ENCODE measurements around the gene DCLK1. TPM values are rescaled to one million over a fixed set of nuclear protein-coding genes. Genes with fewer than 3 reads are reported as not detected.

Gene DCLK1
- total RNA-seq, 1 experiment from 2014 or later, result 1.4 TPM

DNA sequence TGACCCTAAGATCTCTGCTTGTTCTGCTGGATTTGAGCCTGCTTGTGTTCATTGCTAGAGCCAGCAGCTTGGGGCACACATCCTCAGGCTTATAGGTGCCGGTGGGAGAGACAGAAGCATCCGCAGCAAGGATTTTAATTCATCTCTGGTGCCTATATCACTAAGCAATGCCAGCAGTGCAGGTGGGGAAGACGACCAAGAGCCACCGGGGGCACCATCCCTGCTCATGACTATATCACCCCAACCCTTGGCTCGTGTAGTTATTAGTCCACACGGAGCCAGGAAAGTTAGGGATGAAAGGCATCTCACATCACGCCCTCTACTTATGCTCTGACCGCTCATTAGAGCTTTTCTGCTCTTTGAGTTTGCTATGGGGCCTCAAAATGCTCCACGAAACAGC lies 298.2 kb downstream of the DCLK1 start:
- DNase-seq, result no peak
- TF ChIP-seq EZH2 (IDR thresholded peaks at IDR 0.05; ENCODE audit: low read depth), result no peak
- TF ChIP-seq CTCF (conservative IDR thresholded peaks at IDR 0.05), result no peak
- Histone ChIP-seq H2AFZ (no peak overlapping the region), H3K79me2 (ENCODE audit: low read depth) (no peaks in the 10 kb centered on the region), H3K9me3 (ENCODE audit: insufficient read depth, low read depth) (no peaks in the 10 kb centered on the region), H3K4me1 (replicated peaks; ENCODE audit: insufficient read depth) (no peaks in the 10 kb centered on the region), H3F3A (ENCODE audit: insufficient read depth, low read depth) (no peaks in the 10 kb centered on the region), H4K20me1 (ENCODE audit: insufficient read depth) (no peaks in the 10 kb centered on the region), H3K9me2 (ENCODE audit: insufficient read depth) (no peaks in the 10 kb centered on the region), H3K27me3 (ENCODE audit: insufficient read depth, low read depth) (no peaks in the 10 kb centered on the region), H3K36me3 (ENCODE audit: low read depth) (no peaks in the 10 kb centered on the region), H3K27ac (no peak overlapping the region), H3K4me2 (no peak overlapping the region), H3K4me3 (no peak overlapping the region)
- POLR2A ChIA-PET (ENCODE audit: unreplicated experiment), result no interaction called here
- CTCF ChIA-PET, result interaction anchor here (0.6 kb wide), 1 partner anchor 66 kb away, joined by 3 read pairs; no protein-coding TSS in a partner anchor
- intact Hi-C loops (cut with micrococcal nuclease; ENCODE audit: unreplicated experiment), result no loop called here
- BruUV-seq (replicated peaks), result no TSS peak

DNA sequence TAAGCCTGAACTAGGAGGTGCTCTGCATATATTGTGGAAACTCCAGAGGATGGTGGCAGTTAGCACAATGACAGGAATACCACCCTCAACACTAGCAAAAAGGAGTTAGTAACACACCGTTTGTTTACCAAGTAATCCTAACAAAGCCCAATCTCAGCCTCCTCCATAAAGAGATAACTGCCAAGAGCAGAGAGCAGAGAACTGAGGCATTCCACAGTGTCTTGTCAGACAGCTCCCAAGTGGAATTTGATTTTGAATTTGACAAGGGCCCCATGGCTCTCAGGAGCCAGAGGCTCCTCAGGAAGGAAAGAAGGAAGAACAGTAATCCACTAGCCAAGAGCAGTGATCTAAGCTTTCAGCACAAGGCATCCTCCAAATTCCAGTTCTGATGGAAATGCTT lies 298.6 kb downstream of the DCLK1 start:
- H3F3A ChIP-seq (ENCODE audit: insufficient read depth, low read depth), result no peaks in the 10 kb centered on the region
- TF ChIP-seq CTCF (conservative IDR thresholded peaks at IDR 0.05) (no peak), EZH2 (IDR thresholded peaks at IDR 0.05; ENCODE audit: low read depth) (no peak)
- no peak overlapping the region for H3K4me3 ChIP-seq
- POLR2A ChIA-PET (ENCODE audit: unreplicated experiment), result no interaction called here
- H3K9me2 ChIP-seq (ENCODE audit: insufficient read depth), result no peaks in the 10 kb centered on the region
- no peaks in the 10 kb centered on the region for H3K9me3 ChIP-seq (ENCODE audit: insufficient read depth, low read depth)
- H3K27ac ChIP-seq, result no peak overlapping the region
- H4K20me1 ChIP-seq (ENCODE audit: insufficient read depth), result no peaks in the 10 kb centered on the region
- H3K79me2 ChIP-seq (ENCODE audit: low read depth), result no peaks in the 10 kb centered on the region
- H3K4me2 ChIP-seq, result no peak overlapping the region
- CTCF ChIA-PET, result interaction anchor here (0.6 kb wide), 1 partner anchor 66 kb away, joined by 3 read pairs; no protein-coding TSS in a partner anchor
- DNase-seq, result no peak
- no peak overlapping the region for H2AFZ ChIP-seq
- intact Hi-C loops (cut with micrococcal nuclease; ENCODE audit: unreplicated experiment), result no loop called here
- BruUV-seq (replicated peaks), result no TSS peak
- H3K27me3 ChIP-seq (ENCODE audit: insufficient read depth, low read depth), result no peaks in the 10 kb centered on the region
- no peaks in the 10 kb centered on the region for H3K4me1 ChIP-seq (replicated peaks; ENCODE audit: insufficient read depth)
- H3K36me3 ChIP-seq (ENCODE audit: low read depth), result no peaks in the 10 kb centered on the region

- H3K36me3 ChIP-seq (ENCODE audit: low read depth), result no peaks in the 10 kb centered on the region
Measured at GRCh38 chr13:35830850-35831450, 300.2 kb downstream of the DCLK1 start.

More at GRCh38 chr13:35830850-35831450, 300.2 kb downstream of the DCLK1 start:
- CTCF ChIA-PET, result no interaction called here
- Histone ChIP-seq H3K79me2 (ENCODE audit: low read depth) (no peaks in the 10 kb centered on the region), H3K4me3 (no peak overlapping the region), H3K27me3 (ENCODE audit: insufficient read depth, low read depth) (no peaks in the 10 kb centered on the region), H3K9me3 (ENCODE audit: insufficient read depth, low read depth) (no peaks in the 10 kb centered on the region), H3K4me2 (no peak overlapping the region), H3K9me2 (ENCODE audit: insufficient read depth) (no peaks in the 10 kb centered on the region), H4K20me1 (ENCODE audit: insufficient read depth) (no peaks in the 10 kb centered on the region), H3F3A (ENCODE audit: insufficient read depth, low read depth) (no peaks in the 10 kb centered on the region), H3K4me1 (replicated peaks; ENCODE audit: insufficient read depth) (no peaks in the 10 kb centered on the region), H2AFZ (no peak overlapping the region), H3K27ac (no peak overlapping the region)
- POLR2A ChIA-PET (ENCODE audit: unreplicated experiment), result no interaction called here
- DNase-seq, result no peak
- no TSS peak for BruUV-seq (replicated peaks)
- intact Hi-C loops (cut with micrococcal nuclease; ENCODE audit: unreplicated experiment), result no loop called here
- TF ChIP-seq EZH2 (IDR thresholded peaks at IDR 0.05; ENCODE audit: low read depth) (no peak), CTCF (conservative IDR thresholded peaks at IDR 0.05) (no peak)
